HG02642 (cell line): ENCODE data around the gene ADAMTS13.

Source experiments
- ATAC-seq: cut with Tn5 transposase; IDR thresholded peaks from one replicate; pipeline ENCODE4 v1.9.1; 2021; ENCODE audit warnings: mild to moderate bottlenecking; ENCODE audit not compliant: unreplicated experiment, poor library complexity

Gene ADAMTS13

GRCh38 chr9:133502112-133502511 is 79.9 kb downstream of the ADAMTS13 start:
- ATAC-seq = no peak

- ATAC-seq = no peak
Measured at GRCh38 chr9:133505186-133505830, 83.1 kb downstream of the ADAMTS13 start.

GRCh38 chr9:133505901-133506652 is 83.9 kb downstream of the ADAMTS13 start:
- no peak for ATAC-seq

GRCh38 chr9:133506653-133507038 is 84.5 kb downstream of the ADAMTS13 start:
- ATAC-seq = no peak

- no peak for ATAC-seq
Measured at GRCh38 chr9:133507246-133507965, 85.2 kb downstream of the ADAMTS13 start.

GRCh38 chr9:133508046-133508445 is 85.9 kb downstream of the ADAMTS13 start:
- ATAC-seq = no peak
